Endothelial cell of umbilical vein (primary cell): ENCODE measurements around the gene TESK2.
"Not testable (repeated sequence)": the region's sequence is repeated elsewhere in the genome, so short reads cannot be mapped to it uniquely, and the experiment has no call there.

Experiments used
- EZH2 ChIP-seq: IDR thresholded peaks from 2 replicates; pipeline ENCODE4 v1.6.1; 2012; ENCODE audit warnings: borderline replicate concordance, low read depth, mild to moderate bottlenecking, moderate library complexity, low read length, inconsistent platforms; ENCODE audit not compliant: severe bottlenecking
- JUN ChIP-seq: IDR thresholded peaks from 2 replicates; pipeline ENCODE4 v1.6.1; 2011; ENCODE audit warnings: borderline replicate concordance, low read depth; ENCODE audit not compliant: insufficient read length, insufficient read depth
- MYC ChIP-seq: IDR thresholded peaks from one replicate; pipeline ENCODE4 v1.6.1; 2011; ENCODE audit warnings: mild to moderate bottlenecking, low read depth, low read length
- POLR2AphosphoS5 ChIP-seq: IDR thresholded peaks from 2 replicates; pipeline ENCODE4 v1.6.1; 2012; ENCODE audit warnings: low read depth, mild to moderate bottlenecking, control low read depth, low read length, moderate library complexity; ENCODE audit not compliant: insufficient read depth
- TF ChIP-seq, protein P1 (sequence below), 2 donors: IDR thresholded peaks; 1 replicate in 1 of 2; 2 replicates in 1 of 2; pipeline ENCODE4 v1.5.1; 2011; ENCODE audit warnings: low read length in 2 of 2, mild to moderate bottlenecking in 2 of 2, moderate library complexity in 2 of 2, control low read depth in 1 of 2, inconsistent platforms in 1 of 2, low read depth in 1 of 2; ENCODE audit not compliant: insufficient read depth in 1 of 2; ENCODE audit errors: extremely low read depth in 1 of 2

GRCh38 chr1:45360981-45361380 lies 130.0 kb downstream of the TESK2 start:
- TF ChIP-seq, protein P1, sequence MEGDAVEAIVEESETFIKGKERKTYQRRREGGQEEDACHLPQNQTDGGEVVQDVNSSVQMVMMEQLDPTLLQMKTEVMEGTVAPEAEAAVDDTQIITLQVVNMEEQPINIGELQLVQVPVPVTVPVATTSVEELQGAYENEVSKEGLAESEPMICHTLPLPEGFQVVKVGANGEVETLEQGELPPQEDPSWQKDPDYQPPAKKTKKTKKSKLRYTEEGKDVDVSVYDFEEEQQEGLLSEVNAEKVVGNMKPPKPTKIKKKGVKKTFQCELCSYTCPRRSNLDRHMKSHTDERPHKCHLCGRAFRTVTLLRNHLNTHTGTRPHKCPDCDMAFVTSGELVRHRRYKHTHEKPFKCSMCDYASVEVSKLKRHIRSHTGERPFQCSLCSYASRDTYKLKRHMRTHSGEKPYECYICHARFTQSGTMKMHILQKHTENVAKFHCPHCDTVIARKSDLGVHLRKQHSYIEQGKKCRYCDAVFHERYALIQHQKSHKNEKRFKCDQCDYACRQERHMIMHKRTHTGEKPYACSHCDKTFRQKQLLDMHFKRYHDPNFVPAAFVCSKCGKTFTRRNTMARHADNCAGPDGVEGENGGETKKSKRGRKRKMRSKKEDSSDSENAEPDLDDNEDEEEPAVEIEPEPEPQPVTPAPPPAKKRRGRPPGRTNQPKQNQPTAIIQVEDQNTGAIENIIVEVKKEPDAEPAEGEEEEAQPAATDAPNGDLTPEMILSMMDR (IDR thresholded peaks at IDR 0.05; ENCODE audit: extremely low read depth in 1 of 2, insufficient read depth in 1 of 2, low read depth in 1 of 2, low read length in 2 of 2) = not testable (repeated sequence)
- TF ChIP-seq POLR2AphosphoS5, EZH2, JUN, MYC: not testable (repeated sequence)
